IMR-90 (cell line): ENCODE data around the gene TBCD. TPM values are rescaled to one million over a fixed set of nuclear protein-coding genes. Genes with fewer than 3 reads are reported as not detected.

Experiments used
- ATAC-seq: fragments of 200-7000 bp; cut with Tn5 transposase; 2 replicates; pipeline ENCODE4 v1.9.1; 2020; ENCODE audit warnings: low read depth, mild to moderate bottlenecking, moderate library complexity
- BruUV-seq: library from RNA; stranded (reverse); fragments of 400-500 nt; replicated peaks from 2 replicates; lab custom pipeline; 2021; lab: Mats Ljungman, UMichigan
- CTCF ChIA-PET: fragments of 300-600 bp; formaldehyde crosslinking; extraction: SDS; loops from one replicate; lab custom pipeline; 2021; ENCODE audit warnings: antibody characterized with exemption; lab: Yijun Ruan, JAX
- POLR2A ChIA-PET: fragments of 300-600 bp; sonication (Branson Sonifier 250); formaldehyde crosslinking; loops from one replicate; lab custom pipeline; 2022; ENCODE audit warnings: antibody characterized with exemption; ENCODE audit not compliant: unreplicated experiment; lab: Charles Lee
- DNase-seq: peaks from one replicate; pipeline ENCODE4 v3.0.0; 2013
- H2AFZ ChIP-seq: replicated peaks from 2 replicates; pipeline ENCODE3; 2013; ENCODE audit warnings: low read length, mild to moderate bottlenecking; ENCODE audit not compliant: poor library complexity
- H2AK5ac ChIP-seq: 2 replicates; pipeline ENCODE4 v1.6.1; 2013; ENCODE audit warnings: low read depth, low read length, inconsistent platforms
- H2AK9ac ChIP-seq: replicated peaks from 2 replicates; pipeline ENCODE3; 2013; ENCODE audit warnings: mild to moderate bottlenecking, low read depth, low read length, moderate library complexity; ENCODE audit not compliant: poor library complexity
- H2BK120ac ChIP-seq: 2 replicates; pipeline ENCODE4 v1.6.1; 2013; ENCODE audit warnings: low read depth, low read length, inconsistent platforms
- H2BK15ac ChIP-seq: 3 replicates; pipeline ENCODE4 v1.6.1; 2013; ENCODE audit warnings: low read depth, low read length, inconsistent platforms
- H2BK20ac ChIP-seq: 2 replicates; pipeline ENCODE4 v1.6.1; 2013; ENCODE audit warnings: low read depth, mild to moderate bottlenecking, inconsistent platforms, low read length, moderate library complexity
- H2BK5ac ChIP-seq: 2 replicates; pipeline ENCODE4 v1.6.1; 2013; ENCODE audit warnings: mild to moderate bottlenecking, low read depth, low read length, inconsistent platforms; ENCODE audit not compliant: poor library complexity, severe bottlenecking
- H3K14ac ChIP-seq: replicated peaks from 2 replicates; pipeline ENCODE4 v1.6.1; 2013; ENCODE audit warnings: low read depth, low read length, inconsistent platforms
- H3K18ac ChIP-seq: 2 replicates; pipeline ENCODE4 v1.6.1; 2013; ENCODE audit warnings: low read depth, low read length, control low read depth
- H3K23ac ChIP-seq: 2 replicates; pipeline ENCODE4 v1.6.1; 2013; ENCODE audit warnings: low read depth, low read length, inconsistent platforms
- H3K27ac ChIP-seq: 2 replicates; pipeline ENCODE4 v1.5.1; 2013; ENCODE audit warnings: mild to moderate bottlenecking, control low read depth, low read length; ENCODE audit not compliant: insufficient read depth
- H3K27me3 ChIP-seq: 2 replicates; pipeline ENCODE4 v1.6.1; 2013; ENCODE audit warnings: low read length; ENCODE audit not compliant: control insufficient read depth, insufficient read depth
- H3K36me3 ChIP-seq: 2 replicates; pipeline ENCODE4 v1.6.1; 2013; ENCODE audit warnings: low read length, mixed read lengths; ENCODE audit not compliant: control insufficient read depth, insufficient read depth
- H3K4ac ChIP-seq: 2 replicates; pipeline ENCODE4 v1.6.1; 2013; ENCODE audit warnings: low read depth, low read length, inconsistent platforms
- H3K4me1 ChIP-seq: 2 replicates; pipeline ENCODE4 v1.6.1; 2013; ENCODE audit warnings: low read length, mixed read lengths; ENCODE audit not compliant: control insufficient read depth, insufficient read depth
- H3K4me2 ChIP-seq: 2 replicates; pipeline ENCODE4 v1.6.1; 2013; ENCODE audit warnings: low read depth, mild to moderate bottlenecking, control low read depth, low read length, moderate library complexity
- H3K4me3 ChIP-seq: 2 replicates; pipeline ENCODE4 v1.5.1; 2013; ENCODE audit warnings: low read depth, mild to moderate bottlenecking, control low read depth, low read length, moderate library complexity; ENCODE audit not compliant: insufficient read depth
- H3K56ac ChIP-seq: 2 replicates; pipeline ENCODE4 v1.6.1; 2013; ENCODE audit warnings: low read length, inconsistent platforms; ENCODE audit not compliant: insufficient read depth; ENCODE audit errors: extremely low read depth
- H3K79me1 ChIP-seq, 2 experiments: 2 replicates each; pipeline ENCODE4 v1.6.1; 2013; ENCODE audit warnings: low read length in 2 of 2, inconsistent platforms in 1 of 2, low read depth in 1 of 2
- H3K9ac ChIP-seq: 2 replicates; pipeline ENCODE4 v1.6.1; 2013; ENCODE audit warnings: low read depth, low read length, control low read depth
- H3K9me1 ChIP-seq: 2 replicates; pipeline ENCODE4 v1.6.1; 2013; ENCODE audit warnings: low read length, inconsistent platforms; ENCODE audit not compliant: insufficient read depth
- H3K9me3 ChIP-seq: 2 replicates; pipeline ENCODE4 v1.6.1; 2013; ENCODE audit warnings: low read length; ENCODE audit not compliant: control insufficient read depth, insufficient read depth
- H4K20me1 ChIP-seq: 2 replicates; pipeline ENCODE4 v1.6.1; 2013; ENCODE audit warnings: low read length, inconsistent platforms; ENCODE audit not compliant: insufficient read depth
- H4K5ac ChIP-seq: 2 replicates; pipeline ENCODE4 v1.6.1; 2013; ENCODE audit warnings: mild to moderate bottlenecking, low read depth, low read length, control low read depth
- H4K8ac ChIP-seq, 2 experiments: 2 replicates each; pipeline ENCODE4 v1.6.1; 2013; ENCODE audit warnings: low read depth in 2 of 2, low read length in 2 of 2, control low read depth in 1 of 2, inconsistent platforms in 1 of 2
- H4K91ac ChIP-seq: 2 replicates; pipeline ENCODE4 v1.6.1; 2013; ENCODE audit warnings: low read depth, low read length, inconsistent platforms; ENCODE audit not compliant: insufficient read depth
- CEBPB ChIP-seq: IDR thresholded peaks from 2 replicates; pipeline ENCODE4 v1.6.1; 2012; ENCODE audit warnings: low read depth, low read length, improper control_type of control experiment
- CHD1 ChIP-seq: IDR thresholded peaks from 2 replicates; pipeline ENCODE4 v1.6.1; 2012; ENCODE audit warnings: low read depth, low read length, improper control_type of control experiment
- FOS ChIP-seq: fragments of 150-350 bp; IDR thresholded peaks from 2 replicates; pipeline ENCODE4 v1.6.1; 2016; ENCODE audit warnings: low read depth, low read length
- MAZ ChIP-seq: IDR thresholded peaks from 2 replicates; pipeline ENCODE4 v1.6.1; 2012; ENCODE audit warnings: low read depth, mild to moderate bottlenecking, low read length, improper control_type of control experiment, moderate library complexity, borderline replicate concordance
- MXI1 ChIP-seq: IDR thresholded peaks from 2 replicates; pipeline ENCODE4 v1.6.1; 2012; ENCODE audit warnings: low read depth, mild to moderate bottlenecking, low read length, moderate library complexity, borderline replicate concordance
- NFE2L2 ChIP-seq: fragments of 150-350 bp; IDR thresholded peaks from 2 replicates; pipeline ENCODE4 v1.6.1; 2016; ENCODE audit warnings: low read depth, mild to moderate bottlenecking, low read length
- POLR2A ChIP-seq: IDR thresholded peaks from 2 replicates; pipeline ENCODE4 v1.6.1; 2012; ENCODE audit warnings: mild to moderate bottlenecking, low read depth, low read length
- RAD21 ChIP-seq: IDR thresholded peaks from 2 replicates; pipeline ENCODE4 v1.6.1; 2012; ENCODE audit warnings: low read length, improper control_type of control experiment
- RCOR1 ChIP-seq: IDR thresholded peaks from 2 replicates; pipeline ENCODE4 v1.6.1; 2012; ENCODE audit warnings: mild to moderate bottlenecking, low read length, improper control_type of control experiment; ENCODE audit not compliant: insufficient replicate concordance
- RFX5 ChIP-seq: IDR thresholded peaks from 2 replicates; pipeline ENCODE4 v1.8.0; 2012; ENCODE audit warnings: low read depth, mild to moderate bottlenecking, low read length, moderate library complexity
- WGBS, 2 experiments: methylation state at CpG; one replicate each; pipeline versions ENCODE4 v1.1.5 to v1.1.7; 2013; ENCODE audit warnings: missing lambda C conversion rate in 2 of 2; ENCODE audit not compliant: insufficient read length in 1 of 2; ENCODE audit errors: extremely low coverage in 2 of 2; 5-methylcytosine and 5-hydroxymethylcytosine counted together
- dilution Hi-C: fragments of 300-500 bp; cut with HindIII; formaldehyde crosslinking; loops from one replicate; pipeline ENCODE4 v1.14.3; 2018; ENCODE audit warnings: low sequenced_read_pairs; ENCODE audit not compliant: unreplicated experiment
- in situ Hi-C: fragments of 300-500 bp; cut with MboI; formaldehyde crosslinking; loops from 3 replicates; pipeline ENCODE4 v1.14.3; 2019; ENCODE audit warnings: low sequenced_read_pairs, inconsistent platforms, mixed read lengths
- intact Hi-C: fragments of 100-400 bp; cut with micrococcal nuclease; formaldehyde crosslinking; loops from 2 replicates; pipeline ENCODE4 v1.10.0; 2022
- polyA plus RNA-seq, 3 experiments: library from polyadenylated mRNA; depleted of rRNA; stranded (reverse); fragments of >200 nt; gene quantifications; 2 replicates each; pipeline ENCODE4 v1.2.3, GENCODE V29; 2012; ENCODE audit warnings: low replicate concordance in 1 of 3
- total RNA-seq: library from RNA; depleted of rRNA; stranded (reverse); fragments of >200 nt; gene quantifications from 2 replicates; pipeline ENCODE4 v1.2.3, GENCODE V29; 2012
- TF ChIP-seq, protein P1 (sequence below): fragments of 150-350 bp; IDR thresholded peaks from 2 replicates; pipeline ENCODE4 v1.6.1; 2016; ENCODE audit warnings: low read depth, mild to moderate bottlenecking, low read length, moderate library complexity, borderline replicate concordance
- TF ChIP-seq, protein P2 (sequence below): fragments of 150-350 bp; IDR thresholded peaks from 2 replicates; pipeline ENCODE4 v1.6.1; 2017; ENCODE audit warnings: mild to moderate bottlenecking, antibody characterized with exemption, low read length, low read depth
- TF ChIP-seq, protein P3 (sequence below): conservative IDR thresholded peaks from 2 replicates; pipeline ENCODE4 v1.5.1; 2012; ENCODE audit warnings: mild to moderate bottlenecking, low read depth, low read length, improper control_type of control experiment

TBCD gene
- total and polyA plus RNA-seq, 2 of the 4 experiments (the other 2 are of a cell fraction): 21.9 to 54.5 TPM

DNA sequence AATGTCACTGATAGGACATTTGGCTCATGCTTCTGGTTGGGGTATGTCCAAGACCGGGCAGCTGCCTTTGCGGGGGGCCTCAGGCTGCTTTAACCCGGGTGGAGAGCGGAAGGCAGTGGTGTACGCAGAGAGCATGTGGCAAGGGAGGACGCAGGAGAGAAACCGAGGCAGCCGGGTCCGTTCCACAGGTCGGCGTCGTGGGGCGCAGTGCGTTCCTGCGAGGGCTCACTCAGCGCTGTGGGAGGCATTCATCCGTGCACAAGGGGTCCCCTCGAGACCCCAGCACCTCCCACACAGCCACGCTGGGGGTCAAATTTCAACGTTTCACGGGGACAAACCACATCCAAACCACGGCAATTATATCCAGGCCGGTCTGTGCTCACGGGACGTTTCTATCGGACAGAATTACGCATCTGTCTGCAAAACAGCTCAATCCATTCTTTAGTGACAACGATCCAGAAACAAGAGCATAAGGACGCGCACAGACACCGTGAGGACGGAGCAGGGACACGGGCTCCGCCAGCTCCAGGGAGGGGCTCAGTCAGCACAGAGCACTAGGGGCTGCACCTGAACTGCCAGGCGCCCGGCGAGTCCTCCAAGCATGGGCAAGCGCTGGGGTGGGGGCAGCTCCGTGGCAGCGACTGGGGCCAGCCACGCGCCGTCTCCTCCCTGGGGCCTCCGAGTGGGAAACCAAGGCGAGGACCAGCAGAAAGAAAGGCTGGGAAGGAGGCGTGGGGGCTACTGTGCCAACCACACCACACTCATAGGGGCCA is 219.1 kb downstream of the TBCD start:
- Histone ChIP-seq H3K4me3 (no peak overlapping the region), H3K27ac (no peak overlapping the region), H3K79me1 (no peaks in the 10 kb centered on the region), H3K18ac (no peak overlapping the region), H3K9ac (no peak overlapping the region), H3K14ac (no peak overlapping the region), H3K4me2 (no peak overlapping the region), H3K56ac (no peak overlapping the region), H2AK5ac (no peak overlapping the region), H2BK5ac (no peak overlapping the region), H4K5ac (no peak overlapping the region), H2BK15ac (no peak overlapping the region), H2AFZ (no peak overlapping the region), H4K91ac (no peak overlapping the region), H3K4ac (no peak overlapping the region), H3K23ac (no peak overlapping the region), H2AK9ac (no peak overlapping the region), H4K8ac (no peak overlapping the region), H4K20me1 (no peaks in the 10 kb centered on the region), H2BK20ac (no peak overlapping the region), H3K9me1 (no peaks in the 10 kb centered on the region), H3K27me3 (no peaks in the 10 kb centered on the region), H3K4me1 (peaks cover 2% of the 10 kb centered on the region; the same call in 1 of the 2 replicates), H3K9me3 (no peaks in the 10 kb centered on the region), H2BK120ac (no peak overlapping the region), H3K36me3 (no peaks in the 10 kb centered on the region)
- CTCF ChIA-PET: interaction anchor here (1.0 kb wide), 1 partner anchor 189 kb away, joined by 3 read pairs; no protein-coding TSS in a partner anchor
- dilution Hi-C loops: no loop called here
- no TSS peak for BruUV-seq
- ATAC-seq: no peak
- TF ChIP-seq CEBPB: no peak
- TF ChIP-seq, protein P1, sequence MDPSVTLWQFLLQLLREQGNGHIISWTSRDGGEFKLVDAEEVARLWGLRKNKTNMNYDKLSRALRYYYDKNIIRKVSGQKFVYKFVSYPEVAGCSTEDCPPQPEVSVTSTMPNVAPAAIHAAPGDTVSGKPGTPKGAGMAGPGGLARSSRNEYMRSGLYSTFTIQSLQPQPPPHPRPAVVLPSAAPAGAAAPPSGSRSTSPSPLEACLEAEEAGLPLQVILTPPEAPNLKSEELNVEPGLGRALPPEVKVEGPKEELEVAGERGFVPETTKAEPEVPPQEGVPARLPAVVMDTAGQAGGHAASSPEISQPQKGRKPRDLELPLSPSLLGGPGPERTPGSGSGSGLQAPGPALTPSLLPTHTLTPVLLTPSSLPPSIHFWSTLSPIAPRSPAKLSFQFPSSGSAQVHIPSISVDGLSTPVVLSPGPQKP: no peak
- TF ChIP-seq, protein P2, sequence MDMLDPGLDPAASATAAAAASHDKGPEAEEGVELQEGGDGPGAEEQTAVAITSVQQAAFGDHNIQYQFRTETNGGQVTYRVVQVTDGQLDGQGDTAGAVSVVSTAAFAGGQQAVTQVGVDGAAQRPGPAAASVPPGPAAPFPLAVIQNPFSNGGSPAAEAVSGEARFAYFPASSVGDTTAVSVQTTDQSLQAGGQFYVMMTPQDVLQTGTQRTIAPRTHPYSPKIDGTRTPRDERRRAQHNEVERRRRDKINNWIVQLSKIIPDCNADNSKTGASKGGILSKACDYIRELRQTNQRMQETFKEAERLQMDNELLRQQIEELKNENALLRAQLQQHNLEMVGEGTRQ: no peak
- TF ChIP-seq, protein P3, sequence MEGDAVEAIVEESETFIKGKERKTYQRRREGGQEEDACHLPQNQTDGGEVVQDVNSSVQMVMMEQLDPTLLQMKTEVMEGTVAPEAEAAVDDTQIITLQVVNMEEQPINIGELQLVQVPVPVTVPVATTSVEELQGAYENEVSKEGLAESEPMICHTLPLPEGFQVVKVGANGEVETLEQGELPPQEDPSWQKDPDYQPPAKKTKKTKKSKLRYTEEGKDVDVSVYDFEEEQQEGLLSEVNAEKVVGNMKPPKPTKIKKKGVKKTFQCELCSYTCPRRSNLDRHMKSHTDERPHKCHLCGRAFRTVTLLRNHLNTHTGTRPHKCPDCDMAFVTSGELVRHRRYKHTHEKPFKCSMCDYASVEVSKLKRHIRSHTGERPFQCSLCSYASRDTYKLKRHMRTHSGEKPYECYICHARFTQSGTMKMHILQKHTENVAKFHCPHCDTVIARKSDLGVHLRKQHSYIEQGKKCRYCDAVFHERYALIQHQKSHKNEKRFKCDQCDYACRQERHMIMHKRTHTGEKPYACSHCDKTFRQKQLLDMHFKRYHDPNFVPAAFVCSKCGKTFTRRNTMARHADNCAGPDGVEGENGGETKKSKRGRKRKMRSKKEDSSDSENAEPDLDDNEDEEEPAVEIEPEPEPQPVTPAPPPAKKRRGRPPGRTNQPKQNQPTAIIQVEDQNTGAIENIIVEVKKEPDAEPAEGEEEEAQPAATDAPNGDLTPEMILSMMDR: no peak
- TF ChIP-seq CHD1: no peak
- TF ChIP-seq RCOR1: no peak
- no peak for TF ChIP-seq NFE2L2
- no peak for TF ChIP-seq POLR2A
- no peak for TF ChIP-seq MAZ
- TF ChIP-seq RAD21: no peak
- no peak for TF ChIP-seq FOS
- no peak for TF ChIP-seq RFX5
- no peak for TF ChIP-seq MXI1
- in situ Hi-C loops: no loop called here
- POLR2A ChIA-PET: no interaction called here
- WGBS, 2 experiments: 90% methylated on average over 25 of the region's 46 CpGs; no CpG with 5 or more reads in 1 of the 2 experiments
- DNase-seq: no peak
- intact Hi-C loops: no loop called here
